Stimulated activated CD4-positive, alpha-beta T cell treated with anti-CD3 and anti-CD28 coated beads, TNF-alpha, amount 100 ng/mL, for 48 hours (primary cell): ENCODE data around the gene PLXDC2.
"Not testable (repeated sequence)": the region's sequence is repeated elsewhere in the genome, so short reads cannot be mapped to it uniquely, and the experiment has no call there.

Source experiments
- DNase-seq, 3 donors: peaks; one replicate each; pipeline ENCODE4 v3.0.0-alpha.2; 2020; ENCODE audit warnings: low read depth in 3 of 3

Gene PLXDC2

GRCh38 chr10:20191392-20191791, 375.2 kb downstream of the PLXDC2 start:
- DNase-seq = not testable (repeated sequence)

GRCh38 chr10:20195076-20195475, 378.8 kb downstream of the PLXDC2 start:
- no peak for DNase-seq

- no peak for DNase-seq
Observed at GRCh38 chr10:20200758-20201157, 384.5 kb downstream of the PLXDC2 start.

GRCh38 chr10:20202337-20202736, 386.1 kb downstream of the PLXDC2 start:
- no peak for DNase-seq

- DNase-seq = no peak
Observed at GRCh38 chr10:20207653-20208052, 391.4 kb downstream of the PLXDC2 start.

- DNase-seq = not testable (repeated sequence)
Observed at GRCh38 chr10:20209098-20209497, 392.9 kb downstream of the PLXDC2 start.

- DNase-seq = no peak
Observed at GRCh38 chr10:20215547-20216152, 399.4 kb downstream of the PLXDC2 start.

- no peak for DNase-seq
Observed at GRCh38 chr10:20221356-20221755, 405.1 kb downstream of the PLXDC2 start.

GRCh38 chr10:20228729-20229128, 412.5 kb downstream of the PLXDC2 start:
- no peak for DNase-seq

- DNase-seq = no peak
Observed at GRCh38 chr10:20232079-20232705, 416.0 kb downstream of the PLXDC2 start.

GRCh38 chr10:20233423-20233822, 417.2 kb downstream of the PLXDC2 start:
- DNase-seq = no peak

- no peak for DNase-seq
Observed at GRCh38 chr10:20234579-20234978, 418.3 kb downstream of the PLXDC2 start.

- no peak for DNase-seq
Observed at GRCh38 chr10:20237091-20237570, 420.9 kb downstream of the PLXDC2 start.

- DNase-seq = no peak
Observed at GRCh38 chr10:20237586-20237985, 421.4 kb downstream of the PLXDC2 start.

GRCh38 chr10:20240643-20241042, 424.4 kb downstream of the PLXDC2 start:
- no peak for DNase-seq

GRCh38 chr10:20247454-20247853, 431.2 kb downstream of the PLXDC2 start:
- DNase-seq = no peak

- no peak for DNase-seq
Observed at GRCh38 chr10:20247891-20248708, 431.9 kb downstream of the PLXDC2 start.

GRCh38 chr10:20254078-20254477, 437.8 kb downstream of the PLXDC2 start:
- no peak for DNase-seq

- DNase-seq = no peak
Observed at GRCh38 chr10:20254497-20254896, 438.3 kb downstream of the PLXDC2 start.

- no peak for DNase-seq
Observed at GRCh38 chr10:20256969-20257368, 440.7 kb downstream of the PLXDC2 start.

- no peak for DNase-seq
Observed at GRCh38 chr10:20257422-20257821, 441.2 kb downstream of the PLXDC2 start.

- no peak for DNase-seq
Observed at GRCh38 chr10:20265146-20265545, 448.9 kb downstream of the PLXDC2 start.

- no peak for DNase-seq
Observed at GRCh38 chr10:20267734-20268133, 451.5 kb downstream of the PLXDC2 start.
